ENCODE results near the gene ICAM1. TPM values are rescaled to one million over a fixed set of nuclear protein-coding genes. Genes with fewer than 3 reads are reported as not detected.

Gene ICAM1
- total RNA-seq, 1 experiment from 2014 or later: 2.3 TPM

GRCh38 chr19:10262771-10263170 is 8.1 kb upstream of the ICAM1 start:
- Histone ChIP-seq H4K5ac (ENCODE audit: insufficient read length, low read depth, low read length) (no peak overlapping the region), H4K8ac (replicated peaks; ENCODE audit: insufficient read length, low read depth, low read length) (no peak overlapping the region), H2AK5ac (ENCODE audit: insufficient read length, low read length) (no peak overlapping the region), H3K14ac (ENCODE audit: insufficient read depth, low read length) (no peak overlapping the region), H3K9me3 (ENCODE audit: control insufficient read depth, low read depth, low read length) (no peaks in the 10 kb centered on the region), H4K20me1 (ENCODE audit: control insufficient read depth, insufficient read depth, insufficient read length) (no peaks in the 10 kb centered on the region), H3K4ac (ENCODE audit: low read depth, low read length) (no peak overlapping the region), H2BK20ac (ENCODE audit: low read depth, low read length, poor library complexity, severe bottlenecking) (no peak overlapping the region), H2AFZ (ENCODE audit: low read length) (no peak overlapping the region), H3K9ac (ENCODE audit: extremely low read depth, insufficient read length, low read length) (no peak overlapping the region), H3K18ac (ENCODE audit: insufficient read length, low read depth, low read length) (no peak overlapping the region), H3K23me2 (ENCODE audit: insufficient read length, low read depth, low read length, poor library complexity, severe bottlenecking) (no peaks in the 10 kb centered on the region), H2BK15ac (ENCODE audit: low read depth, low read length) (no peak overlapping the region), H3K23ac (ENCODE audit: insufficient read length, low read depth, low read length) (no peak overlapping the region), H3K4me1 (ENCODE audit: insufficient read depth, low read length) (no peaks in the 10 kb centered on the region; the same call in 1 of the 2 replicates), H3K27ac (ENCODE audit: insufficient read length, low read depth, low read length) (no peak overlapping the region), H3K79me2 (ENCODE audit: insufficient read depth, low read length) (no peaks in the 10 kb centered on the region), H3T11ph (ENCODE audit: low read length) (no peak overlapping the region), H3K79me1 (ENCODE audit: insufficient read depth, low read depth, low read length, poor library complexity, severe bottlenecking) (no peaks in the 10 kb centered on the region), H3K56ac (ENCODE audit: insufficient read length, low read depth, low read length) (no peak overlapping the region), H3K27me3 (ENCODE audit: insufficient read depth, low read length) (no peaks in the 10 kb centered on the region), H2BK120ac (ENCODE audit: low read depth, low read length, poor library complexity, severe bottlenecking) (no peak overlapping the region), H2BK5ac (ENCODE audit: insufficient read length, low read length) (no peak overlapping the region), H2BK12ac (ENCODE audit: insufficient read length, low read depth, low read length) (no peak overlapping the region), H3K4me2 (ENCODE audit: insufficient read depth, insufficient read length, low read length) (no peak overlapping the region), H4K91ac (ENCODE audit: insufficient read length, low read depth, low read length) (no peak overlapping the region)
- no peak for DNase-seq
- Mint-ChIP-seq H3K9me3 (no peaks in the 10 kb centered on the region; a peak in 1 of 5 replicates), H3K27ac (no peak overlapping the region), H3K4me1 (0 out of 4 replicates have a peak, but pooled peaks cover 0 to 2% of the 10 kb centered on the region in 2 experiments), H3K27me3 (ENCODE audit: low read depth) (peaks cover 8% of the 10 kb centered on the region), H3K36me3 (ENCODE audit: insufficient read depth in 1 of 3, low read depth in 3 of 3) (peaks cover 3 to 17% (median 11%) of the 10 kb centered on the region in 3 experiments; a peak in 5 of 7 replicates), H3K4me3 (no peak overlapping the region)
- WGBS (ENCODE audit: extremely low coverage, insufficient read length, low lambda C conversion rate): no CpG with 5 or more reads among the region's 7 CpGs
- no peak for TF ChIP-seq CTCF (conservative IDR thresholded peaks at IDR 0.05)
